ENCODE measurements around the gene FOXO3.

DNA sequence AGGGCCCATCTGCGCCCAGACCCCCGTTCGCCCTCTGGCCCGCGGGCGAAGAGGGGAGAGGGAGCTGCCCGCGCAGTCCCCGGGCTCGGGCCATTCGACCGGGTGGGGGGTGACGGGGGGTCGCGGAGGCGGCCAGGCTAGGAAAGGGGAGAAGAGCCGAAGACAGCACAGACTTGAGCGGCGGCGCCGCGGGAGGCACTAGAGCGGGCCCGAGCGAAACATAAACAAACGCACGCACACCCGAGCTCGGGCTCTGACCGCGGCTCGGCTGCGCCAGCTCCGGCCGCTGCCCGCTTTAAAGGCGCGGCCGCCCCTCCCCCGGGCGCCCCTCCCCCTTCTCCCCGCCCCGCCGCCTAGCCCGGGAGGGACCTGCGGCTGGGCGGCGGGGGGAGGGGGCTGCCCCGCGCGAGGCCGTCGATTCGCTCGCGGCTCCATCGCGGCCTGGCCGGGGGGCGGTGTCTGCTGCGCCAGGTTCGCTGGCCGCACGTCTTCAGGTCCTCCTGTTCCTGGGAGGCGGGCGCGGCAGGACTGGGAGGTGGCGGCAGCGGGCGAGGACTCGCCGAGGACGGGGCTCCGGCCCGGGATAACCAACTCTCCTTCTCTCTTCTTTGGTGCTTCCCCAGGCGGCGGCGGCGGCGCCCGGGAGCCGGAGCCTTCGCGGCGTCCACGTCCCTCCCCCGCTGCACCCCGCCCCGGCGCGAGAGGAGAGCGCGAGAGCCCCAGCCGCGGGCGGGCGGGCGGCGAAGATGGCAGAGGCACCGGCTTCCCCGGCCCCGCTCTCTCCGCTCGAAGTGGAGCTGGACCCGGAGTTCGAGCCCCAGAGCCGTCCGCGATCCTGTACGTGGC is at the start of gene FOXO3:
- TF ChIP-seq, protein P1, sequence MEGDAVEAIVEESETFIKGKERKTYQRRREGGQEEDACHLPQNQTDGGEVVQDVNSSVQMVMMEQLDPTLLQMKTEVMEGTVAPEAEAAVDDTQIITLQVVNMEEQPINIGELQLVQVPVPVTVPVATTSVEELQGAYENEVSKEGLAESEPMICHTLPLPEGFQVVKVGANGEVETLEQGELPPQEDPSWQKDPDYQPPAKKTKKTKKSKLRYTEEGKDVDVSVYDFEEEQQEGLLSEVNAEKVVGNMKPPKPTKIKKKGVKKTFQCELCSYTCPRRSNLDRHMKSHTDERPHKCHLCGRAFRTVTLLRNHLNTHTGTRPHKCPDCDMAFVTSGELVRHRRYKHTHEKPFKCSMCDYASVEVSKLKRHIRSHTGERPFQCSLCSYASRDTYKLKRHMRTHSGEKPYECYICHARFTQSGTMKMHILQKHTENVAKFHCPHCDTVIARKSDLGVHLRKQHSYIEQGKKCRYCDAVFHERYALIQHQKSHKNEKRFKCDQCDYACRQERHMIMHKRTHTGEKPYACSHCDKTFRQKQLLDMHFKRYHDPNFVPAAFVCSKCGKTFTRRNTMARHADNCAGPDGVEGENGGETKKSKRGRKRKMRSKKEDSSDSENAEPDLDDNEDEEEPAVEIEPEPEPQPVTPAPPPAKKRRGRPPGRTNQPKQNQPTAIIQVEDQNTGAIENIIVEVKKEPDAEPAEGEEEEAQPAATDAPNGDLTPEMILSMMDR (IDR thresholded peaks at IDR 0.05) = peak in 1 of 3 experiments; percentile 0
- peak; percentile 61 for TF ChIP-seq POLR2A (IDR thresholded peaks at IDR 0.05)

All from testis (tissue), 2 donors.